HEK293 (cell line): Measurements from ENCODE around the gene PARD3.

ENCODE experiments used
- CTCF ChIA-PET: fragments of 350-600 bp; formaldehyde crosslinking; extraction: SDS; loops from one replicate; lab custom pipeline; 2021; ENCODE audit warnings: antibody characterized with exemption; lab: Yijun Ruan, JAX
- POLR2A ChIA-PET: fragments of 300-600 bp; formaldehyde crosslinking; extraction: SDS; loops from one replicate; lab custom pipeline; 2020; ENCODE audit warnings: antibody characterized with exemption, inconsistent platforms; lab: Yijun Ruan, JAX
- H3K27ac ChIP-seq: fragments of 200-500 bp; sonication (Bioruptor generic); 2 replicates; pipeline ENCODE4 v1.5.1; 2014; ENCODE audit warnings: low read depth, low read length, control low read depth, inconsistent platforms; ENCODE audit errors: extremely low read depth
- H3K36me3 ChIP-seq, 2 experiments: fragments of 200-500 bp in 1 of 2; sonication (Bioruptor generic) in 1 of 2; 1 replicate in 1 of 2; 2 replicates in 1 of 2; pipeline ENCODE4 v1.5.1; 2014 to 2017; ENCODE audit warnings: inconsistent platforms in 2 of 2, low read length in 2 of 2; ENCODE audit not compliant: control insufficient read depth in 2 of 2, insufficient read depth in 1 of 2
- H3K4me1 ChIP-seq: fragments of 200-500 bp; sonication (Bioruptor generic); 2 replicates; pipeline ENCODE4 v1.5.1; 2014; ENCODE audit warnings: mild to moderate bottlenecking, low read length, inconsistent platforms; ENCODE audit not compliant: control insufficient read depth, insufficient read depth
- H3K4me3 ChIP-seq: 2 replicates; pipeline ENCODE4 v1.5.1; 2011; ENCODE audit warnings: low read depth, mild to moderate bottlenecking, control low read depth, low read length, moderate library complexity
- H3K9me3 ChIP-seq: fragments of 200-500 bp; sonication (Bioruptor generic); 2 replicates; pipeline ENCODE4 v1.5.1; 2014; ENCODE audit warnings: low read depth, low read length, inconsistent platforms; ENCODE audit not compliant: control insufficient read depth, insufficient read depth
- MZF1 ChIP-seq: fragments of 450-650 bp; formaldehyde crosslinking; IDR thresholded peaks from 2 replicates; pipeline ENCODE4 v1.5.1; 2017; ENCODE audit warnings: missing biosample characterization, missing genetic modification characterization, borderline replicate concordance
- PBX3 ChIP-seq: sonication (generic); formaldehyde crosslinking; IDR thresholded peaks from 2 replicates; pipeline ENCODE4 v1.8.1; 2022; ENCODE audit warnings: mild to moderate bottlenecking, moderate library complexity, missing genetic modification reagents
- PRDM1 ChIP-seq: fragments of 450-650 bp; formaldehyde crosslinking; IDR thresholded peaks from 2 replicates; pipeline ENCODE4; 2016; ENCODE audit warnings: missing biosample characterization, missing genetic modification characterization
- PRDM2 ChIP-seq: fragments of 450-650 bp; formaldehyde crosslinking; IDR thresholded peaks from 2 replicates; pipeline ENCODE4 v1.5.1; 2016; ENCODE audit warnings: missing biosample characterization, missing genetic modification characterization, borderline replicate concordance
- SETDB1 ChIP-seq: IDR thresholded peaks from one replicate; pipeline ENCODE4 v1.6.1; 2017; ENCODE audit warnings: mild to moderate bottlenecking, low read length, moderate library complexity, mixed read lengths; ENCODE audit not compliant: insufficient read length
- ZFP41 ChIP-seq: fragments of 450-650 bp; formaldehyde crosslinking; IDR thresholded peaks from 2 replicates; pipeline ENCODE4 v1.5.1; 2016; ENCODE audit warnings: missing biosample characterization, missing genetic modification characterization, borderline replicate concordance
- ZNF121 ChIP-seq: fragments of 450-650 bp; formaldehyde crosslinking; IDR thresholded peaks from 2 replicates; pipeline ENCODE4 v1.5.1; 2016; ENCODE audit warnings: missing biosample characterization, missing genetic modification characterization
- ZNF140 ChIP-seq: fragments of 450-650 bp; formaldehyde crosslinking; IDR thresholded peaks from 2 replicates; pipeline ENCODE4 v1.5.1; 2016; ENCODE audit warnings: missing biosample characterization, missing genetic modification characterization
- ZNF175 ChIP-seq: fragments of 450-650 bp; formaldehyde crosslinking; IDR thresholded peaks from 2 replicates; pipeline ENCODE4 v1.5.1; 2016; ENCODE audit warnings: missing biosample characterization, missing genetic modification characterization
- ZNF2 ChIP-seq: fragments of 450-650 bp; formaldehyde crosslinking; IDR thresholded peaks from 2 replicates; pipeline ENCODE4 v1.5.1; 2016; ENCODE audit warnings: missing biosample characterization, missing genetic modification characterization
- ZNF248 ChIP-seq: fragments of 450-650 bp; formaldehyde crosslinking; IDR thresholded peaks from 2 replicates; pipeline ENCODE4 v1.5.1; 2017; ENCODE audit warnings: missing biosample characterization, missing genetic modification characterization
- ZNF280C ChIP-seq: fragments of 450-650 bp; formaldehyde crosslinking; IDR thresholded peaks from 2 replicates; pipeline ENCODE4 v1.5.1; 2016; ENCODE audit warnings: missing biosample characterization, missing genetic modification characterization
- ZNF423 ChIP-seq: fragments of 450-650 bp; formaldehyde crosslinking; IDR thresholded peaks from 2 replicates; pipeline ENCODE4 v1.5.1; 2016; ENCODE audit warnings: missing biosample characterization, missing genetic modification characterization
- ZNF473 ChIP-seq: fragments of 450-650 bp; formaldehyde crosslinking; IDR thresholded peaks from 2 replicates; pipeline ENCODE4 v1.5.1; 2017; ENCODE audit warnings: missing biosample characterization, missing genetic modification characterization
- ZNF626 ChIP-seq: fragments of 450-650 bp; sonication (Bioruptor Pico); formaldehyde crosslinking; IDR thresholded peaks from 2 replicates; pipeline ENCODE4 v1.5.1; 2018; ENCODE audit warnings: missing biosample characterization, missing genetic modification characterization, inconsistent platforms
- ZNF664 ChIP-seq: fragments of 450-650 bp; formaldehyde crosslinking; IDR thresholded peaks from 2 replicates; pipeline ENCODE4 v1.5.1; 2016; ENCODE audit warnings: missing biosample characterization, missing genetic modification characterization
- ZNF670 ChIP-seq: fragments of 450-650 bp; formaldehyde crosslinking; IDR thresholded peaks from 2 replicates; pipeline ENCODE4 v1.5.1; 2016; ENCODE audit warnings: missing biosample characterization, missing genetic modification characterization, low read depth
- ZNF692 ChIP-seq: fragments of 450-650 bp; formaldehyde crosslinking; IDR thresholded peaks from 2 replicates; pipeline ENCODE4 v1.5.1; 2016; ENCODE audit warnings: missing biosample characterization, missing genetic modification characterization
- ZNF776 ChIP-seq: fragments of 450-650 bp; formaldehyde crosslinking; IDR thresholded peaks from 2 replicates; pipeline ENCODE4 v1.5.0; 2017; ENCODE audit warnings: missing biosample characterization, missing genetic modification characterization, borderline replicate concordance
- ZSCAN30 ChIP-seq: fragments of 450-650 bp; IDR thresholded peaks from 2 replicates; pipeline ENCODE4 v1.5.1; 2018; ENCODE audit warnings: missing biosample characterization, mild to moderate bottlenecking, missing genetic modification characterization, moderate library complexity
- ZSCAN5A ChIP-seq: fragments of 450-650 bp; formaldehyde crosslinking; IDR thresholded peaks from 2 replicates; pipeline ENCODE4 v1.5.1; 2016; ENCODE audit warnings: missing biosample characterization, missing genetic modification characterization

PARD3 gene

DNA sequence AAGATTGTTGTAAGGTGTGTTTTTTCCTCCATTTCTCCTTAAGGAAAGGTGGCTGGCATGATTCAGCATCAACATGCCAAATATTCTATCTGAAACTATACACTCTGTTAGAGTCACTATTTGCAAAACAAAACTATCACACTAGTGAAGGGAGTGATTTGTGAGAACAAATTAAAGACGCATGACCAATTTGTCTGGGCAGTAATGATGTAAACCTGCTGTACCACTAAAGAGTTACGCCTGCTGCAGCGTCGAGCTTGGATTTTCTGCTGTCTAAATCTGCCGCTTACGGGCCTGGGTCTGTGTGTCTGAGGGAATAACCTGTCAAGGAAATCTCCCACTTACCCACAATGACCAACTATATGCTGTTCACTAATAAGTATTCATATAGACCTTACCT, 648.3 kb downstream of the PARD3 start:
- ChIA-PET POLR2A (no interaction called here), CTCF (no interaction called here)
- no peaks in the 10 kb centered on the region for H3K4me1 ChIP-seq
- TF ChIP-seq ZNF473 = no peak
- TF ChIP-seq ZNF776 (tag by site-specific recombination) = no peak
- no peak for TF ChIP-seq ZNF626 (tag by site-specific recombination)
- no peak for TF ChIP-seq MZF1 (tag by site-specific recombination)
- TF ChIP-seq PRDM1 (tag by site-specific recombination) = no peak
- TF ChIP-seq SETDB1 = no peak
- TF ChIP-seq PRDM2 (tag by site-specific recombination) = no peak
- H3K27ac ChIP-seq = no peak overlapping the region
- H3K4me3 ChIP-seq = no peak overlapping the region
- no peaks in the 10 kb centered on the region for H3K9me3 ChIP-seq
- H3K36me3 ChIP-seq = no peaks in the 10 kb centered on the region

GRCh38 chr10:34166354-34166753, 648.7 kb downstream of the PARD3 start:
- no peak overlapping the region for H3K27ac ChIP-seq
- no peaks in the 10 kb centered on the region for H3K36me3 ChIP-seq
- ChIA-PET CTCF (interaction anchor here (0.7 kb wide), 1 partner anchor 57 kb away, joined by 3 read pairs; no protein-coding TSS in a partner anchor), POLR2A (no interaction called here)
- no peaks in the 10 kb centered on the region for H3K4me1 ChIP-seq
- H3K4me3 ChIP-seq = no peak overlapping the region
- H3K9me3 ChIP-seq = no peaks in the 10 kb centered on the region
- TF ChIP-seq PBX3 (CRISPR knock-in tag) (no peak), ZNF140 (tag by site-specific recombination) (0 out of 2 replicates have a peak, but pooled peaks have one; percentile 12)

DNA sequence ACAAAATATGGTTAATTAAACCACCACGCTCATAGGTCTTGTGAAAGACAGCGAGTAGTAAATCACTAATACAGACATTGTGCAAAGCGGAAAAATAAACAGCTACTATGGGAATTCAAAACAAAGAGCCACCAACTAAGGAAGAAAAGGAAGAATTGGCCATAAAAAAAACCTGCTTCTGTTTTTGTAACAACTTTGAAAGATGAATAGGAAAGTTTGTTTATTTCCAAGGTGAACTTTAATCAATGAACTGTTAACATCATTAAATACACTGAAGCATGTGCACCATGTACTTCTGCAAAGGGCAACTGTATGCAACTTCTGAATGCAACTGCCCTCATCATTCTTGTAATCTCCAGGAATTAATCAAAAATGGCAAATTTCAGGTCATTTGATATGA, 651.1 kb downstream of the PARD3 start:
- H3K36me3 ChIP-seq = no peaks in the 10 kb centered on the region
- POLR2A ChIA-PET = no interaction called here
- CTCF ChIA-PET = no interaction called here
- H3K4me1 ChIP-seq = no peaks in the 10 kb centered on the region
- no peaks in the 10 kb centered on the region for H3K9me3 ChIP-seq
- H3K4me3 ChIP-seq = no peak overlapping the region
- no peak overlapping the region for H3K27ac ChIP-seq
- no peak for TF ChIP-seq ZNF121
- no peak for TF ChIP-seq ZNF280C
- TF ChIP-seq ZNF2 (tag by site-specific recombination) = no peak
- TF ChIP-seq ZSCAN5A (tag by site-specific recombination) = no peak
- no peak for TF ChIP-seq ZNF692 (tag by site-specific recombination)
- TF ChIP-seq ZNF664 (tag by site-specific recombination) = no peak
- TF ChIP-seq ZNF423 (tag by site-specific recombination) = no peak
- TF ChIP-seq ZFP41 (tag by site-specific recombination) = no peak
- no peak for TF ChIP-seq ZNF248 (tag by site-specific recombination)
- TF ChIP-seq ZNF670 (tag by site-specific recombination) = no peak
- no peak for TF ChIP-seq ZSCAN30 (tag by site-specific recombination)
- no peak for TF ChIP-seq ZNF175 (tag by site-specific recombination)
